Measurements from ENCODE around the gene SLIRP.
"Not testable (repeated sequence)": the region's sequence is repeated elsewhere in the genome, so short reads cannot be mapped to it uniquely, and the experiment has no call there.

Gene SLIRP

GRCh38 chr14:77746064-77746702 is 38.3 kb downstream of the SLIRP start:
- no peak for DNase-seq (ENCODE audit: low read depth)

GRCh38 chr14:77747425-77747824 is 39.5 kb downstream of the SLIRP start:
- DNase-seq (ENCODE audit: low read depth), result not testable (repeated sequence)

GRCh38 chr14:77752266-77752665 is 44.4 kb downstream of the SLIRP start:
- DNase-seq (ENCODE audit: low read depth), result no peak

- DNase-seq (ENCODE audit: low read depth), result no peak
Measured at GRCh38 chr14:77752799-77753516, 45.1 kb downstream of the SLIRP start.

DNA sequence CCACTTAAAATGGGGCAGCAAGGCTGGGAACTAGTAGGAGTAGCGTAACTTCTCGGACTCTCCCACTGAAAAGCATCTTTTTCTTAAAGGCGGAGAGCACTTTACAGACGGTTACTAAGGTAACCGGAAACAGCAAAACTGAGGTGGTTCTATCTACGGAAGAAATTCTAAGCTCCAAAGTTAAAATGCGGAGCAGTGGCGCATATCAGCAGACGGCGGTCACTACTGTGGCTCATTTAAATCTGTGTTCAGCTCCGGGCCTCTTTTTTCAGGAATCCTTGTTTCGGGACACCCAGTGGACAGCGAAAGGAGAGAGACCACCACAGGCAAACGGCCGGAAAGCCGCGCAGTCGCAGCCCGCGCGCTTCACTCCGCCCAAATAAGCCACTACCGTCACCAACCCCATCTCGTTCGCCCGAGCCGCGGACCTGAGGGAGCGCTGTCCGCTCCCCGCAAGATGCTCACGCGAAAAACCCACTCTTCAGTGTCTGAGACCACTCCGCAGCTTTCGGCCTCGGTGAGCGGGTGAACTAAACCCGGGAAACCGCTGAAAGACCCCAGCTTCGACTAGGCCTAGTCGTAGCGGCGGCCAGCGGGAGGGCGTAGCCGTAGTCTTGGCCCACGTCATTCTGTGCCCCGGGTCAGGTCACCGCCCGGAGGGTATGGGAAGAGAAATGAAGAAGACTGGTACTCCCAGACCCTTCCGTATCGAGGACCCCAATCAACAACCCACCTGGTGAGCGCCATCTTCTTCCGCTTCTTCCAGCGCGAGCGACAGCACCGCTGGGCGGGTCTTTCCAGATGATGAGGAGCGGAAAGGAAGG is 52.7 kb downstream of the SLIRP start, which contains the start of gene SNW1:
Gene SNW1 (minus strand): TSS at position 776 of the 824 bp plus-strand sequence. CDS start 29 bp downstream, at position 747.
- peak; percentile 97 for DNase-seq (ENCODE audit: low read depth)

GRCh38 chr14:77761205-77761931 is 53.5 kb downstream of the SLIRP start:
- peak; percentile 63 for DNase-seq (ENCODE audit: low read depth)

GRCh38 chr14:77763316-77763715 is 55.4 kb downstream of the SLIRP start:
- DNase-seq (ENCODE audit: low read depth), result no peak

- DNase-seq (ENCODE audit: low read depth), result no peak
Measured at GRCh38 chr14:77763978-77764377, 56.1 kb downstream of the SLIRP start.
